ENCODE data around the gene PRR7.

Gene PRR7

GRCh38 chr5:177501874-177502678, 55.5 kb downstream of the PRR7 start:
- no peak for DNase-seq

- no peak for DNase-seq
Observed at GRCh38 chr5:177502886-177503285, 56.3 kb downstream of the PRR7 start.

- DNase-seq = no peak
Observed at GRCh38 chr5:177503351-177504085, 56.9 kb downstream of the PRR7 start.

GRCh38 chr5:177504086-177505056, 57.8 kb downstream of the PRR7 start:
- no peak for DNase-seq

- no peak for DNase-seq
Observed at GRCh38 chr5:177505075-177505474, 58.5 kb downstream of the PRR7 start.

Data from NCI-H2107 (cell line).